Lower lobe of right lung (tissue), 2 donors: ENCODE data around the gene HDGF. TPM values are rescaled to one million over a fixed set of nuclear protein-coding genes. Genes with fewer than 3 reads are reported as not detected.

Source experiments
- ATAC-seq, 2 donors: fragments of 200-7000 bp; cut with Tn5 transposase; one replicate each; pipeline ENCODE4 v1.9.1; 2020 to 2022; ENCODE audit warnings: mild to moderate bottlenecking in 2 of 2, moderate library complexity in 2 of 2
- DNase-seq: peaks from one replicate; pipeline ENCODE4 v3.0.0-alpha.2; 2020
- H3K27ac ChIP-seq: fragments of 200-600 bp; one replicate; pipeline ENCODE4 v1.8.0; 2022
- H3K27me3 ChIP-seq: fragments of 200-600 bp; one replicate; pipeline ENCODE4 v1.8.0; 2022; ENCODE audit warnings: low read depth
- H3K36me3 ChIP-seq: fragments of 200-600 bp; one replicate; pipeline ENCODE4 v1.8.0; 2022; ENCODE audit warnings: mild to moderate bottlenecking
- H3K4me1 ChIP-seq: fragments of 200-600 bp; one replicate; pipeline ENCODE4 v1.8.0; 2022
- H3K4me3 ChIP-seq: fragments of 200-600 bp; one replicate; pipeline ENCODE4 v1.8.0; 2022; ENCODE audit warnings: mild to moderate bottlenecking
- H3K9me3 ChIP-seq: fragments of 200-600 bp; one replicate; pipeline ENCODE4 v1.8.0; 2022
- intact Hi-C: fragments of 100-400 bp; cut with DNase I; formaldehyde crosslinking; loops from one replicate; pipeline ENCODE4 v1.11.0; 2022
- total RNA-seq: library from RNA; stranded (reverse); fragmentation: NEBNext Ultra II Directional; extraction: Animal tissue kit (Norgen Biotek cat#: 25700); gene quantifications from one replicate; pipeline ENCODE4 v1.2.1, GENCODE V29; 2021
- TF ChIP-seq, protein P1 (sequence below): fragments of 200-600 bp; IDR thresholded peaks from one replicate; pipeline ENCODE4 v1.8.0; 2022; ENCODE audit warnings: antibody characterized with exemption, mild to moderate bottlenecking
- donor health status: DM: no; HTN: yes; CAD: no; lungs with severe emphysema.

HDGF gene
- total RNA-seq, 1 donor from 2014 or later, result 146 TPM

GRCh38 chr1:156740741-156741480, 10.6 kb downstream of the HDGF start, which contains the start of gene MRPL24:
Gene MRPL24, minus strand, starts transcription at chr1:156741088. Its CDS starts 2,384 bp downstream, at chr1:156738704.
- no peaks in the 10 kb centered on the region for H3K27me3 ChIP-seq
- H3K9me3 ChIP-seq, result no peaks in the 10 kb centered on the region
- peaks cover 34% of the 10 kb centered on the region for H3K4me1 ChIP-seq
- peak; percentile 97 for DNase-seq
- H3K27ac ChIP-seq, result peak within 1 kb of the TSS; percentile 89
- TF ChIP-seq, protein P1, sequence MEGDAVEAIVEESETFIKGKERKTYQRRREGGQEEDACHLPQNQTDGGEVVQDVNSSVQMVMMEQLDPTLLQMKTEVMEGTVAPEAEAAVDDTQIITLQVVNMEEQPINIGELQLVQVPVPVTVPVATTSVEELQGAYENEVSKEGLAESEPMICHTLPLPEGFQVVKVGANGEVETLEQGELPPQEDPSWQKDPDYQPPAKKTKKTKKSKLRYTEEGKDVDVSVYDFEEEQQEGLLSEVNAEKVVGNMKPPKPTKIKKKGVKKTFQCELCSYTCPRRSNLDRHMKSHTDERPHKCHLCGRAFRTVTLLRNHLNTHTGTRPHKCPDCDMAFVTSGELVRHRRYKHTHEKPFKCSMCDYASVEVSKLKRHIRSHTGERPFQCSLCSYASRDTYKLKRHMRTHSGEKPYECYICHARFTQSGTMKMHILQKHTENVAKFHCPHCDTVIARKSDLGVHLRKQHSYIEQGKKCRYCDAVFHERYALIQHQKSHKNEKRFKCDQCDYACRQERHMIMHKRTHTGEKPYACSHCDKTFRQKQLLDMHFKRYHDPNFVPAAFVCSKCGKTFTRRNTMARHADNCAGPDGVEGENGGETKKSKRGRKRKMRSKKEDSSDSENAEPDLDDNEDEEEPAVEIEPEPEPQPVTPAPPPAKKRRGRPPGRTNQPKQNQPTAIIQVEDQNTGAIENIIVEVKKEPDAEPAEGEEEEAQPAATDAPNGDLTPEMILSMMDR, result no peak
- intact Hi-C loops, result no loop called here
- peaks cover 57% of the 10 kb centered on the region for H3K36me3 ChIP-seq
- H3K4me3 ChIP-seq, result peak within 1 kb of the TSS; percentile 87
- peak; percentile 95 to 97 for ATAC-seq

DNA sequence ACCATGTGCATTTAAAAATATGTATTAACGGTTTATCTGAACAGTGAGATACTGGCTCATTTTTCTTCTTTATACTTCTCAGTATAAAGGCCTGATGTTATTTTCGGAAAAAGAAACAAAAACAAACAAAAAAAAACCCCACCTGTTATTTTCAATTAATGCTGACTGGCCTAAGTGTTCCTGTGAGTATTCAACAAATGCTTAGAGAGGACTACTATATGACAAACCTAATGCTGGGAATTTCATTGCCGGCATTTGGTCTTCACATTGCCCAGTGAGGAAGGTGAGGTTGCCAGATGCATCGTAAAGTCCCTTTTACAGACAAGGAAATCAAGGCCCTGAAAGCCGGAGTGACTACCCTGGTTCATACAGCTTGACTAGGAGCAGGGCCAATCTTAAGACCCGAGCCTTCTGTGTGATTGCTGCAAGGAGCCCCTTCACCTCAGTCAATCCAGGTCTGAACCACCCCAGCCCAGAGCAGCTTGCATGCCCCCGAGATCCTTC, 11.2 kb downstream of the HDGF start:
- DNase-seq (no peak), ATAC-seq (peak in 1 of 2 donors; percentile 10)
- Histone ChIP-seq H3K4me3 (peak overlapping the region; percentile 87), H3K27me3 (no peaks in the 10 kb centered on the region), H3K27ac (peak overlapping the region; percentile 75), H3K9me3 (no peaks in the 10 kb centered on the region), H3K4me1 (peaks cover 28% of the 10 kb centered on the region), H3K36me3 (peaks cover 60% of the 10 kb centered on the region)
- intact Hi-C loops, result no loop called here
- TF ChIP-seq, protein P1, result no peak

DNA sequence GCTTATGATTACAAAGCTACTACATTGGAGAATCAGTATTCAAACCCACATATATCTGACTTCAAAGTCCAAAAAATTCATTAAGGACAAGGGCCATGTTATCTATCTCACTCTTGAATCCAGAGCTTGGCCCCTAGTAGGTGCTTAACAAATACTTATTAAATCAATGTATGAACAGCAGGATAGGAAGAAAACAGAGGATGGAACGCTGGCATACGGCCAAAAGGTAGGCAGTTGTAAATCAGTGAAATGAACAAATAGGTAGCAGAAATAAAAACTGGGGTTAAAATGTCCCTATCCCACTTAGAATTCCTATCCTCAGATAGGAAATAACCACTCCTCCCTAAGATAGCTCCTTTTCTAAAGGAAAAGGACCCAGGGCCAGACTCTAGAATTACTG, 12.6 kb downstream of the HDGF start:
- Histone ChIP-seq H3K4me1 (peaks cover 26% of the 10 kb centered on the region), H3K27ac (no peak overlapping the region), H3K9me3 (no peaks in the 10 kb centered on the region), H3K27me3 (no peaks in the 10 kb centered on the region), H3K4me3 (no peak overlapping the region), H3K36me3 (peaks cover 58% of the 10 kb centered on the region)
- TF ChIP-seq, protein P1, result no peak
- no peak for ATAC-seq
- peak; percentile 6 for DNase-seq
- intact Hi-C loops, result no loop called here

- Histone ChIP-seq H3K27me3 (no peaks in the 10 kb centered on the region), H3K4me3 (no peak overlapping the region), H3K9me3 (no peaks in the 10 kb centered on the region), H3K27ac (no peak overlapping the region), H3K36me3 (peaks cover 58% of the 10 kb centered on the region), H3K4me1 (peaks cover 26% of the 10 kb centered on the region)
- intact Hi-C loops, result no loop called here
- ATAC-seq (no peak), DNase-seq (peak; percentile 40)
- TF ChIP-seq, protein P1, result no peak
Observed at GRCh38 chr1:156738407-156738806, 13.1 kb downstream of the HDGF start.

DNA sequence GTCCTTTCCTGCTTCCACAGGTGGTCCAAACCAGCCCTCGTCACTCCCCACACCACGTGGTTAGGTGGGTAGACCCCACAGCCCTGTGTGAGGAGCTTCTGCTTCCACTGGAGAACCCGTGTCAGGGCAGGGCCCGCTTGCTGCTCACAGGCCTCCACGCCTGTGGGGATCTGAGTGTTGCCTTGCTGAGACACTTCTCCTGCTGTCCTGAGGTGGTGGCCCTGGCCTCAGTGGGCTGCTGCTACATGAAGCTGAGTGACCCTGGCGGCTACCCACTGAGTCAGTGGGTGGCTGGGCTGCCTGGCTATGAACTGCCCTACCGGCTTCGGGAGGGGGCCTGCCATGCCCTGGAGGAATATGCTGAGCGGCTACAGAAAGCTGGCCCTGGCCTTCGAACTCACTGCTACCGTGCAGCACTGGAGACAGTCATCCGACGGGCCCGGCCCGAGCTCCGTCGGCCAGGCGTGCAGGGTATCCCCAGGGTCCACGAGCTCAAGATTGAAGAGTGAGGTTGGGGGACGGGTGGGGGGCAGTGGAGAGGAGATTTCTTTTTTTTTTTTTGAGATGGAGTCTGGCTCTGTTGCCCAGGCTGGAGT, 17.4 kb downstream of the HDGF start:
- peaks cover 59% of the 10 kb centered on the region for H3K36me3 ChIP-seq
- no peaks in the 10 kb centered on the region for H3K27me3 ChIP-seq
- TF ChIP-seq, protein P1, result no peak
- no peak for ATAC-seq
- H3K27ac ChIP-seq, result no peak overlapping the region
- H3K9me3 ChIP-seq, result no peaks in the 10 kb centered on the region
- intact Hi-C loops, result no loop called here
- H3K4me1 ChIP-seq, result peaks cover 9% of the 10 kb centered on the region
- no peak overlapping the region for H3K4me3 ChIP-seq
- DNase-seq, result no peak
